AG09309 (cell line): ENCODE results near the gene FTCDNL1.

ENCODE experiments used
- DNase-seq: peaks from one replicate; pipeline ENCODE4 v3.0.0-alpha.2; 2010; ENCODE audit warnings: low read depth
- H3K4me3 ChIP-seq: 2 replicates; pipeline ENCODE4 v1.5.1; 2011; ENCODE audit warnings: mild to moderate bottlenecking, low read depth, low read length, moderate library complexity; ENCODE audit not compliant: control insufficient read depth
- TF ChIP-seq, protein P1 (sequence below): IDR thresholded peaks from 2 replicates; pipeline ENCODE4 v1.5.1; 2011; ENCODE audit warnings: mild to moderate bottlenecking, low read depth, low read length, inconsistent platforms; ENCODE audit not compliant: insufficient read depth, control insufficient read depth; ENCODE audit errors: missing control alignments

FTCDNL1 gene

DNA sequence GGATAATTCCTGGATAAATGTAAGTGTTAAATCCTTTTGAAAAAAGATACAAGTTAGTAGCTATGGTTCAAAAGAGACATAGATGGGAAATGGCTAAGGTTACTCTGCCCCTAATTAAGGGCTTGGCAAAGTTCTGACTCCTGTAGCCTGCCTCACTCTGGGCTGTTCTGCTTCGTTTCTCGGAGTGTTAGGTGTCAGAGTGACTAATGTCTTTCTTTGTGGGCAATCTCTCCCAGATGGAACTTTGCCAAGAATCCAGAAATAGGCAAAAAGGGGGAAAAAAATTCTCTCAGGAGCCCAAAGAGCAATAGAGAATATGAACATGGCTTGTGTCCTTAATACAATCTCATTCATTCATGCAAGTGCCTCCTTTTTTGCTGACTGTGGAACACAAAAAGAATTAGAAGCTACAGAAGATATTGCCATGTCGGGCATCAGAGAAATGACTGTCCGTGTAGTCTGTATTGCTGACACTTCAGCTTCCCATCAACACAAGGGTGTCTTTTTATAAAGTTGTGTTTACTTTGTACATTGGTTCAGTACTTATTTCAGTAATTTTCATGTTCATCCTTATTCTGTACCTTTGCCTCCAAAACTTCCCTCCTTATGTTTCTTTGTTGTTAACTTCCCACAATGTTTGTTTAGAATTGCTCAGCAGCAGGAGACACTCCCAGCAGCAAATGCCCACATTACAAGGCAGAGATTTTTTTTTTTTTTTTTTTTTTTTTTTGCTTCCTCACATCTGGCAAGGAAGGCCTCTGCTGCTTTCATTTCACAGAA is 134.0 kb downstream of the FTCDNL1 start:
- no peak overlapping the region for H3K4me3 ChIP-seq
- no peak for DNase-seq

GRCh38 chr2:199713746-199714145 is 137.2 kb downstream of the FTCDNL1 start:
- no peak overlapping the region for H3K4me3 ChIP-seq
- DNase-seq = no peak
- TF ChIP-seq, protein P1, sequence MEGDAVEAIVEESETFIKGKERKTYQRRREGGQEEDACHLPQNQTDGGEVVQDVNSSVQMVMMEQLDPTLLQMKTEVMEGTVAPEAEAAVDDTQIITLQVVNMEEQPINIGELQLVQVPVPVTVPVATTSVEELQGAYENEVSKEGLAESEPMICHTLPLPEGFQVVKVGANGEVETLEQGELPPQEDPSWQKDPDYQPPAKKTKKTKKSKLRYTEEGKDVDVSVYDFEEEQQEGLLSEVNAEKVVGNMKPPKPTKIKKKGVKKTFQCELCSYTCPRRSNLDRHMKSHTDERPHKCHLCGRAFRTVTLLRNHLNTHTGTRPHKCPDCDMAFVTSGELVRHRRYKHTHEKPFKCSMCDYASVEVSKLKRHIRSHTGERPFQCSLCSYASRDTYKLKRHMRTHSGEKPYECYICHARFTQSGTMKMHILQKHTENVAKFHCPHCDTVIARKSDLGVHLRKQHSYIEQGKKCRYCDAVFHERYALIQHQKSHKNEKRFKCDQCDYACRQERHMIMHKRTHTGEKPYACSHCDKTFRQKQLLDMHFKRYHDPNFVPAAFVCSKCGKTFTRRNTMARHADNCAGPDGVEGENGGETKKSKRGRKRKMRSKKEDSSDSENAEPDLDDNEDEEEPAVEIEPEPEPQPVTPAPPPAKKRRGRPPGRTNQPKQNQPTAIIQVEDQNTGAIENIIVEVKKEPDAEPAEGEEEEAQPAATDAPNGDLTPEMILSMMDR = no peak

More for the DNA sequence above, 134.0 kb downstream of the FTCDNL1 start:
- TF ChIP-seq, protein P1 = no peak

- no peak overlapping the region for H3K4me3 ChIP-seq
- DNase-seq = peak; percentile 32
- TF ChIP-seq, protein P1 = no peak
Observed at GRCh38 chr2:199710551-199710950, 140.4 kb downstream of the FTCDNL1 start.
